OCI-LY1 (cell line): Measurements from ENCODE around the gene SOCS1.

Experiments used
- CTCF ChIP-seq: fragments of 200-600 bp; sonication (generic), shearing (Covaris generic); IDR thresholded peaks from 2 replicates; pipeline ENCODE4 v1.5.1; 2017; ENCODE audit warnings: mild to moderate bottlenecking, antibody characterized with exemption, low read length, moderate library complexity, mixed read lengths
- EZH2 ChIP-seq: fragments of 200-600 bp; sonication (generic), shearing (Covaris generic); IDR thresholded peaks from 2 replicates; pipeline ENCODE4 v1.8.0; 2017; ENCODE audit warnings: borderline replicate concordance, mixed run types, mild to moderate bottlenecking, antibody characterized with exemption, low read length, moderate library complexity, mixed read lengths

GRCh38 chr16:11302977-11303376 is 47.0 kb upstream of the SOCS1 start:
- no peak for TF ChIP-seq EZH2
- TF ChIP-seq CTCF, result no peak
